Mesendoderm (in vitro differentiated cells): ENCODE data around the gene MAGEA11.

ENCODE experiments used
- DNase-seq: peaks from one replicate; pipeline ENCODE4 v3.0.0; 2013
- H2AK5ac ChIP-seq: 2 replicates; pipeline ENCODE4 v1.6.1; 2013; ENCODE audit warnings: low read length, inconsistent platforms
- H2BK120ac ChIP-seq: 2 replicates; pipeline ENCODE4 v1.6.1; 2013; ENCODE audit warnings: low read depth, mild to moderate bottlenecking, low read length, moderate library complexity, mixed read lengths
- H2BK15ac ChIP-seq: replicated peaks from 2 replicates; pipeline ENCODE4 v1.6.1; 2013; ENCODE audit warnings: low read depth, mild to moderate bottlenecking, moderate library complexity
- H2BK5ac ChIP-seq: 2 replicates; pipeline ENCODE4 v1.6.1; 2013; ENCODE audit warnings: low read length, inconsistent platforms
- H3K18ac ChIP-seq: 2 replicates; pipeline ENCODE4 v1.6.1; 2013; ENCODE audit warnings: mild to moderate bottlenecking, low read length, mixed read lengths
- H3K23ac ChIP-seq: one replicate; pipeline ENCODE4 v1.6.1; 2013; ENCODE audit warnings: low read length
- H3K27ac ChIP-seq: 2 replicates; pipeline ENCODE4 v1.5.1; 2013; ENCODE audit warnings: low read depth, mild to moderate bottlenecking, inconsistent platforms, low read length, moderate library complexity
- H3K27me3 ChIP-seq: 2 replicates; pipeline ENCODE4 v1.6.1; 2013; ENCODE audit warnings: low read length, control low read depth, mild to moderate bottlenecking, inconsistent platforms; ENCODE audit not compliant: insufficient read depth, poor library complexity
- H3K36me3 ChIP-seq: 2 replicates; pipeline ENCODE4 v1.6.1; 2013; ENCODE audit warnings: low read length, inconsistent platforms; ENCODE audit not compliant: control insufficient read depth, insufficient read depth
- H3K4ac ChIP-seq: one replicate; pipeline ENCODE4 v1.6.1; 2013; ENCODE audit warnings: low read depth, mild to moderate bottlenecking, low read length, moderate library complexity
- H3K4me1 ChIP-seq: 2 replicates; pipeline ENCODE4 v1.6.1; 2013; ENCODE audit warnings: low read depth, low read length, inconsistent platforms; ENCODE audit not compliant: control insufficient read depth
- H3K4me2 ChIP-seq: 2 replicates; pipeline ENCODE4 v1.6.1; 2013; ENCODE audit warnings: low read length
- H3K4me3 ChIP-seq: 2 replicates; pipeline ENCODE4 v1.5.1; 2013; ENCODE audit warnings: mild to moderate bottlenecking, low read length
- H3K56ac ChIP-seq: one replicate; pipeline ENCODE4 v1.6.1; 2013; ENCODE audit warnings: low read length
- H3K79me1 ChIP-seq: 2 replicates; pipeline ENCODE4 v1.6.1; 2013; ENCODE audit warnings: low read length, inconsistent platforms
- H3K79me2 ChIP-seq: 2 replicates; pipeline ENCODE4 v1.6.1; 2013; ENCODE audit warnings: mild to moderate bottlenecking, low read length; ENCODE audit not compliant: control insufficient read depth, insufficient read depth
- H3K9ac ChIP-seq: 2 replicates; pipeline ENCODE4 v1.6.1; 2013; ENCODE audit warnings: low read length, inconsistent platforms
- H4K5ac ChIP-seq: one replicate; pipeline ENCODE4 v1.6.1; 2013; ENCODE audit warnings: low read length
- H4K8ac ChIP-seq: one replicate; pipeline ENCODE4 v1.6.1; 2013; ENCODE audit warnings: low read depth, mild to moderate bottlenecking, control low read depth, low read length, moderate library complexity
- WGBS: extraction: QIAGEN DNeasy Blood & Tissue Kit; methylation state at CpG from one replicate; pipeline ENCODE4 v1.1.7; 2013; ENCODE audit warnings: low lambda C conversion rate, missing lambda C conversion rate; ENCODE audit not compliant: insufficient coverage; ENCODE audit errors: extremely low coverage; 5-methylcytosine and 5-hydroxymethylcytosine counted together

MAGEA11 gene

DNA sequence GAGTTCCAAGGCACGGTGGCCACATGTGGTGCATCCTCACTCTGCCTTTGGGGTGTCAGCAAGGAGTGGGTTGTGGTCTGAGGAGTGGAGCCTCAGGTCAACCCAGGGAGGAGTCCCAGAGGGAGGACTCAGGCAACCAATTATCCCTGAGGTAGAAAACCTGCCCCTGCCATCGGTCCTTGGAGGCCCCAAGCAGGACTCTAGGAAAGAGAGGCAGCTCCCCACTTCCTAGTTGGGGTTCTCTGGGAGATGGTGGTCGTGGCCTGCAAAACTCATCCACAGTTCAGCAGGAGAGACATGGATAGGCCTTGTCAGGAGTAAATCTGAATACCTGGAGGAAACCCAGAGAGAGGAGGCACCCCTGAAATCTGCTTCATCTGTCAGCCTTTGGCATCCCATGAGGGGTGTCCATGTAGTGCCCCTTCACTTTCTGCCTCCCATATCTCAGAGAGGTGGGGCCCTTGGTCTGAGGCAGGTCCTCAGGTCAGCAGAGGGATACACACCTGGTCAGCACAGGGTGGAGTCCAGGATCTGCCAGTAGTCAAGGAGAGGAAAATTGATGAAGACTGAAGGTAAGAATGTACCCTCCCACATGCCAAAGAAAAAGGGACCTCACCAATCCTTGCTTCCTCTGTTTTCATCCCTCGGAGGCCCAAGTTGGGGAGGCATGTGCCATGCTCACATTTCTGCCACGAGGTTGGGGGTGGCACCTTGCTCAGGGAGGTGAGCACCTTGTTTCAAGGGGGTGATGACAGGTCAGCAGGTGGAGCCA is 1.6 kb downstream of the MAGEA11 start:
- H3K9ac ChIP-seq: no peak overlapping the region
- no peak overlapping the region for H4K8ac ChIP-seq
- no peak overlapping the region for H3K4me2 ChIP-seq

DNA sequence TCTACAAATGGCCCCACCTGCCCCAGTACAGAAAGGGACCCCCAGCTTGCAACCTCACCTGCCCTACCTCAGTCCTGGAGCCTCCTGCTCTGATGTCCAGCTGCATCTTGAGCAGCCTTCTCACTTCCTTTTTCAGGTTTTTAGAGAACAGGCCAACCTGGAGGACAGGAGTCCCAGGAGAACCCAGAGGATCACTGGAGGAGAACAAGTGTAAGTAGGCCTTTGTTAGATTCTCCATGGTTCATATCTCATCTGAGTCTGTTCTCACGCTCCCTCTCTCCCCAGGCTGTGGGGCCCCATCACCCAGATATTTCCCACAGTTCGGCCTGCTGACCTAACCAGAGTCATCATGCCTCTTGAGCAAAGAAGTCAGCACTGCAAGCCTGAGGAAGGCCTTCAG is 3.6 kb downstream of the MAGEA11 start:
- no peak overlapping the region for H2AK5ac ChIP-seq
- H3K27me3 ChIP-seq: no peaks in the 10 kb centered on the region
- H2BK120ac ChIP-seq: no peak overlapping the region
- no peaks in the 10 kb centered on the region for H3K79me2 ChIP-seq
- no peak overlapping the region for H3K27ac ChIP-seq
- no peak overlapping the region for H3K56ac ChIP-seq
- no peak overlapping the region for H3K9ac ChIP-seq
- H4K8ac ChIP-seq: no peak overlapping the region
- no peak overlapping the region for H3K18ac ChIP-seq
- no peak overlapping the region for H3K4ac ChIP-seq
- H3K36me3 ChIP-seq: no peaks in the 10 kb centered on the region
- DNase-seq: no peak
- H4K5ac ChIP-seq: no peak overlapping the region
- H3K4me1 ChIP-seq: no peaks in the 10 kb centered on the region
- no peak overlapping the region for H2BK5ac ChIP-seq
- no CpG with 5 or more reads among the region's 2 CpGs for WGBS
- H2BK15ac ChIP-seq: no peak overlapping the region
- H3K23ac ChIP-seq: no peak overlapping the region
- H3K4me2 ChIP-seq: no peak overlapping the region
- H3K4me3 ChIP-seq: no peak overlapping the region
- H3K79me1 ChIP-seq: no peaks in the 10 kb centered on the region

More for the DNA sequence above, 1.6 kb downstream of the MAGEA11 start:
- no peaks in the 10 kb centered on the region for H3K79me1 ChIP-seq
- no peak overlapping the region for H2BK5ac ChIP-seq
- H2BK120ac ChIP-seq: no peak overlapping the region
- H2BK15ac ChIP-seq: no peak overlapping the region
- DNase-seq: no peak
- H3K27me3 ChIP-seq: no peaks in the 10 kb centered on the region
- H3K79me2 ChIP-seq: no peaks in the 10 kb centered on the region
- no peaks in the 10 kb centered on the region for H3K4me1 ChIP-seq
- no peak overlapping the region for H3K4me3 ChIP-seq
- H3K18ac ChIP-seq: no peak overlapping the region
- H3K4ac ChIP-seq: no peak overlapping the region
- H2AK5ac ChIP-seq: no peak overlapping the region
- WGBS: no CpG with 5 or more reads among the region's 5 CpGs
- no peak overlapping the region for H3K27ac ChIP-seq
- H4K5ac ChIP-seq: no peak overlapping the region
- no peak overlapping the region for H3K56ac ChIP-seq
- no peaks in the 10 kb centered on the region for H3K36me3 ChIP-seq
- no peak overlapping the region for H3K23ac ChIP-seq

DNA sequence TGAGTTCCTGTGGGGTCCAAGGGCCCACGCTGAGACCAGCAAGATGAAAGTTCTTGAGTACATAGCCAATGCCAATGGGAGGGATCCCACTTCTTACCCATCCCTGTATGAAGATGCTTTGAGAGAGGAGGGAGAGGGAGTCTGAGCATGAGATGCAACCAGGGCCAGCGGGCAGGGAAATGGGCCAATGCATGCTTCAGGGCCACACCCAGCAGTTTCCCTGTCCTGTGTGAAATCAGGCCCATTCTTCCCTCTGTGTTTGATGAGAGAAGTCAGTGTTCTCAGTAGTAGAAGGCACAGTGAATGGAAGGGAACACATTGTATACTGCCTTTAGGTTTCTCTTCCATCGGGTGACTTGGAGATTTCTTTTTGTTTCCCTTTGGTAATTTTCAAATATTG is 4.8 kb downstream of the MAGEA11 start:
- H3K9ac ChIP-seq: no peak overlapping the region

DNA sequence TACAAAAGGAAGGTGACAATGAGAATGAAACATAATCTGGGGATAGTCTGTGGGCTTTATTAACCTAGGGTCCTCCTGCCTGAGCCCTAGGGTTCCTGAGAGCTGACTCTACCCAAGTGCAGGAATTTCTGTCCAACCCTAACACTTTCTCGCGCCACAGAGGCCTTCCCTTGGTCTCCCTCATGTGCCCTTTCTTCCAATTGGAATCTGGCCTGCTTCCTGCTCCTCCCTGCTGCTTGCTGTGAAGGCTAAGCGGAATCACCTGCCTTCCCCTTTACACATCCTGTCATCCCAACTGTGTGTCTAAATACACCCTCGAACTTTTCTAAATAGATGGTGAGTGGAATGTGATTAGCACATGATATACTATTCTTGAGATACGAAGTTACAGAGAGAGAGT is 5.9 kb downstream of the MAGEA11 start:
- no peaks in the 10 kb centered on the region for H3K36me3 ChIP-seq
- H3K4me2 ChIP-seq: no peak overlapping the region
- H4K5ac ChIP-seq: no peak overlapping the region

More for the DNA sequence above, 4.8 kb downstream of the MAGEA11 start:
- Histone ChIP-seq H4K8ac (no peak overlapping the region), H3K4me1 (no peaks in the 10 kb centered on the region), H2BK120ac (no peak overlapping the region), H3K79me1 (no peaks in the 10 kb centered on the region), H3K36me3 (no peaks in the 10 kb centered on the region), H3K56ac (no peak overlapping the region), H2BK15ac (no peak overlapping the region), H2AK5ac (no peak overlapping the region), H3K27me3 (no peaks in the 10 kb centered on the region), H2BK5ac (no peak overlapping the region), H3K23ac (no peak overlapping the region), H3K4ac (no peak overlapping the region), H3K79me2 (no peaks in the 10 kb centered on the region), H3K4me3 (no peak overlapping the region), H3K18ac (no peak overlapping the region), H3K27ac (no peak overlapping the region), H3K4me2 (no peak overlapping the region), H4K5ac (no peak overlapping the region)
- no CpG with 5 or more reads among the region's 3 CpGs for WGBS
- DNase-seq: no peak

DNA sequence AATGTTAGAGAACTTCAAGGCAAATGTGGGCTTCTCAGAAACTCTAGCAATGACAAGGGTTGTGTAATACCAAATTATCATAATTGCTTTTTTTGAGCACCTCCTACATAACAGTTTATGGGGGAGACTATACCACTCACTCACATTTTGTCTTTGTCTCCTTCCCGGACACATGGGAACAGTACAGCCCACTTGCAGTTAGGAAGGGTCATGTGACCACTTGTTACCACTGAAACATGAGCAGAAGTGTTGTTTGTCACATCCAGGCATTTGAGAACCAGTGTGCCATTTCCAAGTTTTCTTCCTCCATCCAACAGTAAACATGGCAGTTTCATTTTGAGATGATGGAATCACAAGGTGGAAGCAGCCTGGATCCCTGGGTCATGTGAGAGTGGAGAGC is 6.9 kb downstream of the MAGEA11 start:
- no peak overlapping the region for H2AK5ac ChIP-seq
- no peak for DNase-seq
- no CpG with 5 or more reads among the region's 1 CpG for WGBS
- H3K4me2 ChIP-seq: no peak overlapping the region
- H3K18ac ChIP-seq: no peak overlapping the region
- no peak overlapping the region for H3K23ac ChIP-seq
- no peak overlapping the region for H2BK120ac ChIP-seq
- no peaks in the 10 kb centered on the region for H3K4me1 ChIP-seq
- H4K5ac ChIP-seq: no peak overlapping the region
- H3K36me3 ChIP-seq: no peaks in the 10 kb centered on the region
- no peak overlapping the region for H3K9ac ChIP-seq
- no peak overlapping the region for H3K56ac ChIP-seq
- no peaks in the 10 kb centered on the region for H3K27me3 ChIP-seq
- H2BK15ac ChIP-seq: no peak overlapping the region
- H2BK5ac ChIP-seq: no peak overlapping the region
- H3K4me3 ChIP-seq: no peak overlapping the region
- H3K4ac ChIP-seq: no peak overlapping the region
- H3K79me1 ChIP-seq: no peaks in the 10 kb centered on the region
- H3K79me2 ChIP-seq: no peaks in the 10 kb centered on the region
- H3K27ac ChIP-seq: no peak overlapping the region
- H4K8ac ChIP-seq: no peak overlapping the region

More for the DNA sequence above, 5.9 kb downstream of the MAGEA11 start:
- no peak overlapping the region for H2BK15ac ChIP-seq
- no peak overlapping the region for H3K27ac ChIP-seq
- WGBS: 100% methylated on average over 1 of the region's 5 CpGs
- H3K18ac ChIP-seq: no peak overlapping the region
- peak overlapping the region; percentile 25 for H3K56ac ChIP-seq
- no peak overlapping the region for H3K23ac ChIP-seq
- H2BK5ac ChIP-seq: no peak overlapping the region
- no peaks in the 10 kb centered on the region for H3K79me1 ChIP-seq
- no peak overlapping the region for H4K8ac ChIP-seq
- no peaks in the 10 kb centered on the region for H3K4me1 ChIP-seq
- no peak overlapping the region for H3K4me3 ChIP-seq
- no peak overlapping the region for H2AK5ac ChIP-seq
- no peak overlapping the region for H3K4ac ChIP-seq
- H3K27me3 ChIP-seq: no peaks in the 10 kb centered on the region
- H3K79me2 ChIP-seq: no peaks in the 10 kb centered on the region
- H2BK120ac ChIP-seq: no peak overlapping the region
- no peak overlapping the region for H3K9ac ChIP-seq
- no peak for DNase-seq
